CD4-positive, alpha-beta T cell treated with Interleukin-6 for 4 hours (primary cell): ENCODE results near the gene FIGN.

ENCODE experiments used
- DNase-seq: peaks from one replicate; pipeline ENCODE4 v3.0.0-alpha.2; 2020; ENCODE audit warnings: mixed read lengths

Gene FIGN

DNA sequence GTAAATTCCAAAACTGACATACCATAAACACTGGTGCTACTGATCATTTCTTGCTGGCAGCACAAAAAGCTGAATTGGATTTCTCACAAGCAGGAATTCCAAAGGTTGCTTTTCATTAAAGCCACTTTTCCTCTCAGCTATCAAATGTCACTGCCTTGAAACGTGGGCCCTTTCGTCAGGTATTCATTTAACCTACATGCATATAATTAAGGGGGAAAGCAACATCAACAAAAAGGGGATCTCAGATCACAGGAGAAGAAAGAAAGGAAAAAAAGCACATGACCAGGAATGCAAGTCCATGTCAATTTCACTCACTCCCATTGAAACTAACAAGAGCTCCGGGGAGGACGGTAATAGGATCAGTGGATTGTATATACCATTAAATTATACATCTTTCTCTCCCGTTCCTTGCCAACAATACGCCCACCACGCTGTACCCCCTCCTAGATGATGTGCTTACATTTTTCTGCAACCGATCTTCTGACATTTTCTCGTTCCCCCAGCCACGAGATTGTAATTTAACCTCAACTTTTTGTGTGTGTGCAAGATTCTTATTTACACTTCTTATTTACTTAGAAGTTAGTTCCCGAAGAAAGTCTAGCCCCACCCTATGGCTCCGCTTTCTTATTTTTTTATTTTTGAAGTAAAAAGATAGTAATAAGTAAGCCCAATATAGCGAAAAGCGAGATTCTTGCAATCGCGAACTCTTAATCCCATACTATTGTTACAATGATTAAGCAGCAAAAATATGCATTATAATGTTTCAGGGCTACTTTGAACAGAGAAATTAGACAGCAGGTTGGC, 725 bp downstream of the FIGN start:
- no peak for DNase-seq

DNA sequence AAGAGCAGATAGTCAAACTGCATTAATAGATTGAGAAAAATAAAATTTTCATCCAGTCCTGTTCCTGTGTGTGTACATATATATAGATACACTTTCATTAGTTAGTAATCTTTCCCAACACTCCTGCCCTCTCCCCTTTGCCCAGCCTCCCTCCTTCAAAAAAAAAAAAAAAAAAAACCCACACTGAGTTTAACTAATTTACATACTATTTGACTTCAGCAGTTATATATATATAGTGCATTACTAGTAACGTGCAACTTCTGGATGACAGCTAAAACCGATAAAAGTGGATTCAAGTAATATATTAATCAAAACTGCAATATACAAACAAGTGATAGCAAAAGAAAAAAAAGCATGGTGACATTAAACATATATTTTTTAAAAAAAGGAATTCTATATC, 1.4 kb downstream of the FIGN start:
- no peak for DNase-seq

GRCh38 chr2:163733956-163734355, 1.9 kb downstream of the FIGN start:
- DNase-seq: no peak

GRCh38 chr2:163733301-163733938, 2.4 kb downstream of the FIGN start:
- DNase-seq: no peak

DNA sequence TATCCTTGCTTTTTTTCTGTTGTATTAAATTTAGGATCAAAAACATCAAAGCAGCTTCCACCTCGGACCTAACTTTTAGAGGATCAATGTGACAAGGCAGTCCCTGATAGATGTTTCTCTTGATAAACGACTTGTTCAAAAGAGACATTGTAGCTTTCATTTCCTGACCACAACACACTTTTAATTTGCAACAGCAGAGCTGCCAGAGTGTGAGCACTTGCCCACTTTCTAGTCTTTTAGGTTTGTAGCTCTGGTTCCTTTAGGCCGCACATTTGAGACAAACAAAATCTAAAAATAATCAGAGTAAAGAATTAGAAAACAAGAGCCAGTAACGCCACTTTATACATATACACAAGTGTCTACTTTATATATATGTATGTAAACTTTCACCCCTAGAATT, 3.1 kb downstream of the FIGN start:
- DNase-seq: no peak

DNA sequence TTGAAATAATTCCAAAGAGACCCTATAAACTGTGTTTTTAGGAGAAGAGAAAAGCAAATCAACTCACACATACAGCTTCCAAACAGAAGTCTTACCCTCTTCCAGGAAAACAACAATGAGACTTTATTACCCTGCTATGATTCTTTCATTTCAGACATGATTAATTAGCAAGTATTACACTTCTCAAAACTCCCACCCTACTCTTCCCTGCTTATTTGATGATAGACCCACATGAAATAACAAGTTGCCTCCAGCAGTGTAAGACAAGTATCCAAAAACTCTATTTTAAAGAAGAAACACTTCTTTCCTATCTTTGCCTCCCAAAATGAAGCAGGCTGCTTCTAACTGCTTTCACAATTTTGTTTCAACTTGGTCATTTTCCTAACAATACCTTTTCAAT, 4.1 kb downstream of the FIGN start:
- DNase-seq: no peak

- DNase-seq: no peak
These were observed 5.3 kb downstream of the FIGN start for GRCh38 chr2:163730556-163730955.

- no peak for DNase-seq
These were observed 6.1 kb downstream of the FIGN start for GRCh38 chr2:163729636-163730273.

- DNase-seq: no peak
These were observed 11.9 kb downstream of the FIGN start for GRCh38 chr2:163723881-163724280.

DNA sequence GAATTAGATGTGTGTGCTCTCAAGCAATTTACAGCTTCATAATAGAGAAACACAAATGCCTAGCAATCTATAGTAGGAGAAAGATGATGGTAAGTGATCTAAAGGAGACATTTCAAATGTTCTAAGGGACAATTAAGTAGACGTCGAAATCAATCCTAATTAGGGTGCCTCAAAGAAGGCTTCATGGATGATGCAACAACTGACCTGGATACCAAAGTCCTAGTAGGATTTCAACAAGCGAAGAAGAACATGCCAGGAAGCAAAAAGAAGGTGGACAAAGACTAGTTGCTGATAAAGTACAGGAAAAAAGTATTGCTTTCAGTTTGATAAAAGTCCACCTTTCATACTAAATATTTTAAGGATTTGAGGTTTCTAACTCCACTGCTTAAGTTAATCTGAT, 12.5 kb downstream of the FIGN start:
- no peak for DNase-seq

DNA sequence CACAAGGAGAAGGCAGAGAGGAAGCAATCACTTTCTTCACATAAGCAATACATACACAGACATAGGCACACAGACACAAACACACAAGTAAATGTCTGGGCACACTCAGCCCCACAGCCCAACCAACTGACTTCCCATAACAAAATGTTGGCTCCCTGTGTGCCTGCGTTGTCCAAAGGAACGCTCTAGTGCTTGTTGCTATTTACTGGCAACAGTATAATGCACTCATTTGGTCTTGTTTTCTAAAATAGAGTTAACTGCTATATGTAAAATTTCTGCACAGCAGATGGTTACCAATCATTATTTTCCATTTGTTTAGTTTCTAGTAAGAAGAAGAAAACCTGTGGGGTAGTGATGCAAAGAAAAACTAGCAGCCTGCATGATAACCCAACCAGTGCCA, 16.5 kb downstream of the FIGN start:
- DNase-seq: no peak

DNA sequence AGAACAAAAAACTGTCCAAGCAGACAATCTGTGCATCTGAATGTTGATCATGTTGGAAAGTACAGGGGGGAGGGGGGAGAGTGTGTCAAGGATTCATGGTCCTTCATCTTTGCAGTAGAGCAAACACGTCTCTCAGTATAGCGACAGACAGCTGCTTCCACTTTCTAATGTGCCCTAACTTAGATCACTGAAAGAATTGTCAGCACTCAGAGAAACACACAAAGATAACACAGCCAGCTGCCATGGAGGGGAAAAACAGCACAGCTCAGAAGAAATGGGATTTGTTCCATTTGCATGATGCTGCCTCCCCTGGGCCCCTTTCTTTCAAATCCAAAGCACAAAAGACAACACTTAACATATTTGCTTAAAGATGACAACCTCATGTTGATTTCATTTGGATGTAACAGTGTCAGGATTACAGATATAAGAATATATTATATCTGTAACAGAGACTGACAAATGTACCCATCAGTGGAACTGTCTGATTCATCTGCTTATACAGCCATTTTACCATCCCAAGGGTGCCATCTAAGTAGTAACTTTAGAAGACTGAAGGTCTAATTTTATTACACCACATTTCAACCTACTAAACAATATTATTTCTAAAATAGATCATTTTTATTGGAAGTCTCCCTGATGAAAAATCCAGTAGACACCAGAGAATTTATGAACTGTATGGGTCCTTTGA, 17.7 kb downstream of the FIGN start:
- DNase-seq: no peak

DNA sequence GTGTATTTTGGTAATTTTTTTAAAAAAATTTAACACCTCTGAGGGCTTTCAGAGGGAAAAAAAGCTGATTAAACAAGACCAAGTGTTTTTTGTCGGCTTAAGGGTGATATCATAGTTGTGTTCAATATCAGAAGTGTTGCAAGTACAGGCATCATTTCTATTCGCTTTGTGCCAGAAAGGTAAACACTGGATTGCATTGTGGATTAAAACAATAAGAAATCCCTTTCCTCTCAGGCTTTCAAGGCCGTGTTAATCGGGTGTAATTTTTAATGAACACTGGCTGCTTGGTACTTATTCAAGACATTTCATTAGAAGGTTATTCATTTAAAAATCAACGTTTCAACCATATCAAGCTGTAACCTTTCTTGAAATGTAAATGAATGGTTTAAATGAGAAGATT, 18.3 kb downstream of the FIGN start:
- DNase-seq: no peak

GRCh38 chr2:163716101-163716500, 19.7 kb downstream of the FIGN start:
- DNase-seq: no peak

DNA sequence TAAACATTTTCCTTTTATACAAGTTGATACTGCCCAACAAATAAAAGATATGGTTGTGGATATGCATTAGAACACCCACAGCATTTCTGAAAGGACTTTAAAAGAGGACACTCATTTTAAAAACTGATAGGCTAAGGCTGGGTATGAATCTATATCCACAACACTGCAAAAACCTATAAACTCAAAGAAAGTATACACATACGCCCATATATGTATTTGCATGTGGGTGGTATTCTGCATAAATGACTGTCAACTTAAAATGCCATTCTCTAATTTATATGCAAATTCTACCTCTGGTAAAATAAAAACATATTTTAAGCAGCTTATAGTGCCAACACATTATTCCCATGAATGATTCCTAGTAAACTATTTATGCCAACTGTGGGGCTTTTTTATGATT, 20.1 kb downstream of the FIGN start:
- DNase-seq: no peak

DNA sequence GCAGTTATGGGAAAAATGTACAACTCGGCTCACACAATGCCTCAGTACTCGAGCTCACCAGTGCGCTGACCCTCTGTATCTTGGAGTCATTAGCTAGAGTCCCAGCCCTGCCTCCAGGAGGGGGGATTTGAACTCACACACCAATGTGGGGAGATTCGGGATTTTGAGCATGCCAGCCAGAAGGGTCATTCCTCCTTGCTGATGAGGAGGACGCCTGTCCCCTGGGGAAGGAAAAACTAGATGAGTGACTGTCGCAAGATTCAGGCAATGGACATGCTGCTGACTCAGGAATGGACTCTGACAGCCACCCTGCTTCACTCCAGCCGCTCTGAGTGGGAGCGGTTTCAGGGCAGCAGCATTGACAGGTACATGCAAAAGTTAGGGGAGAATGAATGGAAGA, 20.6 kb downstream of the FIGN start:
- DNase-seq: no peak

- no peak for DNase-seq
These were observed 22.1 kb downstream of the FIGN start for GRCh38 chr2:163713534-163714311.

GRCh38 chr2:163711699-163712098, 24.1 kb downstream of the FIGN start:
- DNase-seq: no peak

DNA sequence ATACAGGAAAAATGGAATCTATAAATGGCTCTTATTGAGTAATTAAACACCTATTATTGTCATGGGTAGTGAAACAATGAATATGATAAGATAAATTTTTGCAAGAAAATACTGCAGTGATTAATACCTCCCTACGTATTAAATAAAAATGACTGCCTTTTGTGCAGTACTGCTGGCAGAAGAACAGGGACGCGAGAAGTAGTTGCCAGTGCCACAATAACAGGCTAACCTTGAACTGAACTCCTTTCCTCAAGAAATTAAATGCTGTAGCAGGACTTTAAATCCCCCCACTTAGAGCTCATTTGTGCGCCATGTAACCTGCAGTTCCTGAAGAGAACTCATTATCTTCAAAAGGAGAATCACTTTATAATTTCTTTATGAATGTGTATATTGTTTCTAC, 24.6 kb downstream of the FIGN start:
- DNase-seq: no peak

- DNase-seq: no peak
These were observed 26.5 kb downstream of the FIGN start for GRCh38 chr2:163709270-163709669.

- DNase-seq: no peak
These were observed 27.5 kb downstream of the FIGN start for GRCh38 chr2:163708265-163708664.

GRCh38 chr2:163703386-163703785, 32.4 kb downstream of the FIGN start:
- DNase-seq: no peak
